ENCODE data around the gene CDH6.

CDH6 gene

DNA sequence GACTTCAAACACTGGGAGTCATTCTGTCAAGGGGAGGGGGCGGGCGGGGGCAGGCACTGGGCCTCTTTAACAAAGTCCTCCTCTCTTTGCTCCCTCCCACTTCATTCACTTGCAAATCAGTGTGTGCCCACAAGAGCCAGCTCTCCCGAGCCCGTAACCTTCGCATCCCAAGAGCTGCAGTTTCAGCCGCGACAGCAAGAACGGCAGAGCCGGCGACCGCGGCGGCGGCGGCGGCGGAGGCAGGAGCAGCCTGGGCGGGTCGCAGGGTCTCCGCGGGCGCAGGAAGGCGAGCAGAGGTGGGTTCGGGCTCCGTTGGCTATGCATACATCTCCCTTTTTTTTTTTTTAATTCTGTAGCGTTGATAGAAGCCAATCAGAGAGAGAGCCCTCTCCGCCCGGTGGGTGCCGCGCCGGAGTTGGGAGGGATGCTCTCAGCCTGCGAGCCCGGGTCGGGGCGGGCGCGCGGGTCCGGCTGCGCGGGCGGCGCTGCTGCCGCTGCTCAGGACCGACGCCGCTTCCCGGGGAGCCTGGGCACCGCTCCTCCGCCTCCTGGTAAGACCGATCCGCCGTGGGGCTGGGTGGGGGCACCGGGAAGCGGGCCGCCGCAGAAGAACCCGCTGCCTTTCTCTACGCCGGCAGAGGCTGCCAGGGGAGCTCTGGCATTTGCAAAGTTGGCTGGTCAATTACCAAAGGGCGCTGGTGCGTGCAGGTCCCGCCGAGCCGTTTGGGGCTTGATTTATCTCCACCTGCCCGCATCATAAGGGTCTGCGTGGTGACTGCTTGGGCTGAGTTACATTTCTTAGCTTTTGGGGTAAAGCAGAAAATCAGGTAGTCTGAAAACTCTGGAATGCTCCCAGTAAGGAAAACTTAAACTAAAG, at the start of gene CDH6:
TSS of gene CDH6 (plus strand) at position 96 of the 877 bp plus-strand sequence. CDS start 73,788 bp downstream, outside the sequence.
- DNase-seq, result peak; percentile 45

DNA sequence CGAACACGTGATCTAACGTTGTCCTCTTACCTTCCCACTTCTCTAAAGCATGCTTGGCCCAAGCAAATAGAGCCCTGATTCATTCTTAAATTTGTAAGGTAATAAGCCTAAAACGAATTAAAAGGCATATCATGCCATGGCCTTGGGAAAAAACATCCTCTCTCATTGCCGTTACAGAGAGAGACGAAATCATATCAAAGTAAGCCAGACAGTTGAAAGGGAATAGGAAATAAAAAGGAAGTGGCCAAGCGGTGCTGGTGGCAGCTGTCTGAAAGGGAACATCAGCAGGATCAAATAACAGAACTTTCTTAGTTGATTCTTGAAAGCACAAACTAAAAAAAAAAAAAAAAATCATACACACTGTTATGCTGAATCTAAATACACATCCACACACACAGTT, 49.1 kb upstream of the CDH6 start:
- no peak for DNase-seq

DNA sequence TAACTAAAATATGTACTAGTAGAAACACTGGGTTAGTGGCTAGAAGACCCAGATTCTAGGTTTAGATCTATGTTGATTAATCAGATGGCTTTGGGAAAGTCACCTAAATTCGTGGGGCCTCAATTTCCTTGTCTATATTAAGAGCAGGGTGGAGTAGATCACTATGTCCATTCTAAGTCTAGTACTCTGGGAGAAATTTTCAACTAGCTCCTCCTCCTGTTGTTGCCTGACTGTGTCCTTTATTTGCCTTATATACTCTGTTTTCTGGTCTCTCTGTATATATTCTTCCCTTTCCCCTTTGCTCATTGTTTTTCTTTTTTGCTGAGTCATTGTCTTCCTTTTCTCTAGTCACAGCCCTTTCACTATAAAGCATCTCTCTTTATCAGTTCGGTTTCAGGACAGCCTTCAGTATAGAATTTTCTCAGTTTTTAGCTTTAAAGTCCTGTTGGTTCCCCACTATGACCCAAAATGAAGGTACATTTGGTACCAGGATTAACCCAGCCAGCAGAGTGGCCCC, 44.5 kb upstream of the CDH6 start:
- DNase-seq, result no peak

DNA sequence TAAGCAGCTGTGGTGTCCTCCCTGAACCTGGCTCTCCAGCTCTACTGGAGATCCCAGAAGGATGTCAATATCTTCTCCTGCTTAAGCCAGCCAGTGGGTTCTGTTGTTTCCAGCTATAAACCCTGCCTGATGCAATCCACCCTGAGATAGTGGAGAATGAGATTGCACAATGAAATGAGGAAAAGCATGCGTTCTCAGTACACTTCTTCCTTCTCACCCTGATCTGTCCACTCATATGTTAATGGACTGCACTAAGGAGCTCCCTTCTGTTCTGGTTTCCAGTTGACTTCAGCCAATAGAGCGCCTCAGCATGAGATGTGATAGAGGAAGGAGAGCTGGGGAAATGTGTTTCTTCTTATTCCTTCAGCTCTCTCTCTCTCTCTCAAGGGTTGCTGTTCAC, 40.0 kb upstream of the CDH6 start:
- DNase-seq, result no peak

DNA sequence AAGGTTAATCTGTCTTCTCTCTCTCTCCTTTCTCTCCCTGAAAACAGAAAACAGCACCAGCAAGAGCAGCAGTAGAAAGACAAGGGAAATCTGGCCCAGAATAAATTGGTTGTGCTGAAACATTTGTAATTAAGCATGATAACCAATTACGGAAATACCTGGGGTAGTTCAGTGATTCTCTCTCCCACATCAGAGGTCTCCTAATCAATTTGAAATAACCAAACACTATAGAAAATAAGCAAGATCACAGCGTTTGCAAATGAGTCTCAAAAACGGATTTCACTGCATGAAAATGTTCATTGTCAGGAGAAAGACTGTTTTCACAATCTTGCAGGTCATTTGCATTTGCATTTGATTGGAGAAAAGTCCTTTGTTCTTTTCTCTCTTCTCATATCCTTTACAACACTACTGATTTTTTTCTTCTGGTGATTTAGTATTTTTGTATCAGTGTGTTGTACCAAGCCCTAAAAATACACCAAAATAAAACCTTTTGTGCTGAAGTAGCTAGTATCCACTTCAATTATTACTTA, 36.8 kb upstream of the CDH6 start:
- DNase-seq, result no peak

DNA sequence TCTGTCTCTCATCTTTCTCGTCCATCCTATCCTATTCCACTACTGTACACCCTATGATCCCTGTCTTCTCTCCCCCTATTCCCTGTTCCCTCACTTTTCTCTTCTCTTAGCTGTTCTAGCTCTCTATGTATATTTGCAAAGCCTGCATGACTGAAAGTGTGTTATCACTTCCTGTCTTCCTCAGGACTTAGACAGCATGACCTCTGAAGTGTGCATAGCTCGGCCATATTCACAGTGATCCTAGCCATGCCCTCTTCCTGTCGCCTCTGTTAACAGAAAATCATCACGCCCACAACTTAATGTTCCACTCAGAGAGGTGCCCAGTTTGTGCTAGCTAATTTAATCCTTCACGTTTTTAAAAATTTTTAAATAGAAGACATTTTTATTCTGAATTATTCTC, 35.8 kb upstream of the CDH6 start:
- DNase-seq, result no peak

DNA sequence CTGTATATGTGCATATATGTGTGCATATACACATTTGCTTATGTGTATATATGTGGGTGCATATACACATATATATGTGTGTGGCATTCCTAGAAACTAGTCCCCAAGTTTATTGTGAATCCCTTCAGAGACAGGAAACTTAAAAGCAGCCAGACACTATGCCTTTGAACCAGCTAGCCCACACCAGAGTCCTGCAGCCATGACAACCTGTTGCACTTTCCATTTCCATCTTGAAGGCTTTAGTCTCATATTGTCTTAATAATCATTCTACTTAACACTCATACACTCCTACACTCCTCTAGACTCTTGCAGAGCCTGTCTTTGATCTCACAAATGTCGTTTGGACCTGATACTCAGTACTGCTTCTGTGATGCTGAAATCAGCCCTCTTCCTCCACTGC, 34.8 kb upstream of the CDH6 start:
- no peak for DNase-seq

DNA sequence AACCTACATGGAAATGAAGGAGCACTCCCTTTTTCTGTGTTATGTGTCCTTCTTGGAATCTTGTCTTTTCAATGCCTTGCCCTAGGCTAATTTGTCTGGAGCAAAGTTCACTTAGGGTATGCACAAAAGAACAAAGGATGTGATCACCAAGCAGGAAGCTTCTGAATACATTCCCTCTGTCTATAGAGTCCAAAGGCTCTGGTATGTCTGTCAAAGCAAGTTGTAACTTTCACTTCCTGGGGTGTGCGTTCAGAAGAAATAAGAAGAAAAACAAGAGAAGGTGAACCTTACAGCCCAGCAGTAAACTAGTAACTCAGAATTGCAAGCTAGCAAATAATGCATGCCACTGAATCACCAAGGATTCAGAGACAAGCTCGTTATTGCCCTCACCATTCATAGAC, 31.7 kb upstream of the CDH6 start:
- DNase-seq, result no peak

DNA sequence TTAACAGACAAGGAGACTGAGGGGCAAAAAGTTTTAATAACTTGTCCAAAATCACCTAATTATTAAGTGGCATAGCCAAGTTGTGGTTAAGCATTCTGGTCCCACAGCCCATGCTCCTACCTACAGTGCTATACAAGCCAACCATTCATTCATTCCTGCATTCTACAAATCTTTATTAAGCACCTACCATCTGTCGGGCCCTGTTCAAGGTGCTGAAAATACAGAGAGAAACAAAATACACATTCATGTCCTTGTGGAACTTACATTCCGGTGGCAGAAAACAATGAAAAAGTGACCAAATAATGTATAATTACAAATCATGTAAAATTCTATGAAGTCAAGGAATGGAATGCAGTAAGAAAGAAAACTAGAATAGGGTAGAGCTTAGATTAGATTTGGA, 27.8 kb upstream of the CDH6 start:
- no peak for DNase-seq

DNA sequence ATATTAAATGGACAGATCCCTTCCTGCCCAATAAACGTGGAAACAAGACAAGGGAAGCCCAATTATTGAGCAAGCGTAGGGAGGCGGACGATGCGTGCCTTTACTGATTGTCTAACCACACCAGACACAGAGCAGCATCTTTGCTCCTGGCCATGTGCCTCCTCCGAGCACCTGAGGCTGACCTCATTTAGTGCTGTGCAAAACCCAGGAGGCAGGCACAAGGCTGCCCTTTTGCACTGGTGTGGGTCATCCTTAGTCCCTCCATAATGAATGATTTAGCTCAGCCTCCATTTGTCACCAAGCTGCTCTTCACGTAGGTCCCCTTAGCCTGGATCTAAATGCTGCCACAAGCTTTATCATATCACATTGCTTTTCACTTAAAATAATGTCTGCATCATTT, 24.1 kb upstream of the CDH6 start:
- DNase-seq, result no peak

DNA sequence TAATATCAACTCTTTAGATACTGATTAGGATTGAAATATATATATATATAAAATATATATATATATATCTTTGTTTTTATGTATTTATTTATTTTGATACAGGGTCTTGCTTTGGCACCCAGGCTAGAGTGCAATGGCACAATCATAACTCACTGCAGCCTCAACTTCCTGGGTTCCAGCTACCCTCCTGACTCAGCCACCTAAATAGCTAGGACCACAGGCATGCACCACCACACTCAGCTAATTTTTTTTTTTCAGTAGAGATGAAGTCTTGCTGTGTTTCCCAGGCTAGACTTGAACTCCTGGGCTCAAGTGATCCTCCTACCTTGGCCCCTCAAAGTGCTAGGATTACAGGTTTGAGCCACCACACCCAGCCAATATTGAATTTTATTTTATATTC, 20.6 kb upstream of the CDH6 start:
- DNase-seq, result no peak

DNA sequence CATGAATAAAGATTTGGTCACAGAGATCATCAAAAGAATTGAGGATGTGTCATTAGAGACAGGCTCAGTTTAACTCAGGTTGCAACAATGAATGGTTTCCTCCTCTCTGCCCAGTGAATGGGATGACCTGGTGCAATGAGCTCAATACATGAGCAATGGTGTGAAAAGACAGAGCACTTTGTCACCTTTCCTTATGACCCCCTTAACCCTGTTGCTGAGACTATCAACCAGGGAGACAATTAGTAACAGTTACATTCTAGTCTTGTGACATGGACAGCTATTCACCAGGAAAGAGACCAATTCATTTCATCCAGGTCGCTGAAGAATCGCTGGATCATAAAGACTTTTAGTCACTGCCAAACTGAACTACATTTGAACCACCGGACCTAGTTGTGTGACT, 19.9 kb upstream of the CDH6 start:
- DNase-seq, result no peak

DNA sequence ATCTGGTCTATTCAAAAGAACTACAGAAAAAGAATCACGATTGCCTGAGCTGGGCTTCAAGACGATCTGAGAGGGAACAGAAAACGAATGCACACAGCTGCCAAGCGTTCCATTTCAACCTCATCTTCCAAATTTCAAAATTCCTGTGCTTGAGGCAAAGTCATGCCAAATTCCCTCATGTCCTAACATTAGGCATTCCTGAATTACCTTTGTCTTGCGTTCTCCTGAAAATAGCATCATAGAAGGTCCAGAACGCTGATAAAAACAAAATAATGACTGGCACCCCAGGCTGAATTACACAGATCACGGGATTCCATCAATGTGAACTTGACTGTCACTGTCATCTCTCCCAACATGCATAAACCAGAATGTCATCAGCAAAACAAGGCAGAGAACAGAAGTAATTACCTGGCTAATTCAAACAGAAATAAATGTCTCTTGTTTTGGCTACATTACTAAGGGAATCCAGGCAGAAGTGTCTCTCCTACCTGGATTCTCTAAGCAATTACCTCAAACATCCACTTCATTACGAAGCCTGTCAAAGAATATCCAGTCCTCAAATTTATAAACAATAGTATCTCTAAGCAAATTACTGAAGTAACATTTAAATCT, 12.0 kb upstream of the CDH6 start:
- no peak for DNase-seq

DNA sequence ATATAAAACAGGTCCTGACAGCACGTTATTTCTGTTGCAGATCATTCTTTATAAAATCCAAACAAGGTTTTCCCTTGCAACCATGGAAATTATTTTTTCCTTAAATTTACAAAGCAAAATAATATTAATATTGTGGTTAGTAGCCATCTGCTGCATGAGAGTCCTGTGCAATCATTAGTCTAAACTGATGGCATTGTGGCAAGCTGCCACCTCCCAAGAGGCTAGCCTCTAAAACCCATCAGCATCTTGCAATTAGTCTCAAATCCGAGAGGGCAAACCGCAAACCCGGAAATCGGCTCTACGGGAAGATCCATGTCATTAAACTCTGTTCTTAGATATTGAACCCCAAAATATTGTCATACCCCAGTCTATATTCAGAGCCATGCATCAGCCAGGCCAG, 11.3 kb upstream of the CDH6 start:
- no peak for DNase-seq

DNA sequence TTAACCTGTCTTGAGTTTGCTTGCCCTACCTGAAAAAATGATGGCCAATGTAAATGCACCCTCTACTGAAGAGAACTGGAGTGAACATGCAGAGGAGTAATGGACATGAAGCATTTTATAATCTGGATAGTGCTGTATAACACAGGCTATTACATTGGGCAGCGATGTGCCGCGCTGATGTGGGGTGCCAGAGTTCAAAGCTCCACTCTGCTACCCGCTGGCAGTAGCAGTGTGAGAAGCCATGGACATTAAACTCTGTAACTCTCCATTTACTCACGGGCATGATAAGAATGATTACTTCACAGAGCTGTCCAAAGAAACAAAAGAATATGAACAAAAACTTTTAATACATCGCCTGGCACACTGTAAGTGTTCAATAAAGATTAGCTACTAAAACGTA, 7.5 kb upstream of the CDH6 start:
- DNase-seq, result no peak

DNA sequence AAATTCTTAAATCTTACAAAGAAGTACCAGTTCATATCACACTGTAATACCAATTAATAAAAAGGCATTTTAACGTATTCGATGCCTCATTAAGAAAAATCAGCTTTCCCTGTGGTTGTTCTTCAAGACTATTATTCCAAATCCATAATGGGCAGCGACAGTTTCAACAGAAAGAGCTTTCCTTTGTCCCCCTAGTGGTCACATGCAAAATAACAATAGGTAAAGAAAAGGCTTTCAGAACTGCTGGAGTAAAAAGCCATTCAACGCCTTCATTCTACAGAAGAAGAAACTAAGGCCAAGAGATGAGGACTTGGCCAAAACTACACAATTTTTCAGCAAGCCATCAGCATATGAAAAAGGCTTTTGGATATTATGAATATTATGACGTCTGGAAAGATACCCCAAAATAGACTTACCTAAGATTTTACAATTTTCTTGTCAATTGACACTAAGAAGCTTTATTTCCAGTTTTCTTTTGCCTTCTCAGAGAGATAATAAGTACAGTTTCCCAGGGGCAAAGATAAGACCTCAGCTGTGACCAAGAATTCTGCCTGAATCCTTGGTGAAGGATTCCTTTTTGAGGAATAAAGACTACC, 6.7 kb upstream of the CDH6 start:
- no peak for DNase-seq

DNA sequence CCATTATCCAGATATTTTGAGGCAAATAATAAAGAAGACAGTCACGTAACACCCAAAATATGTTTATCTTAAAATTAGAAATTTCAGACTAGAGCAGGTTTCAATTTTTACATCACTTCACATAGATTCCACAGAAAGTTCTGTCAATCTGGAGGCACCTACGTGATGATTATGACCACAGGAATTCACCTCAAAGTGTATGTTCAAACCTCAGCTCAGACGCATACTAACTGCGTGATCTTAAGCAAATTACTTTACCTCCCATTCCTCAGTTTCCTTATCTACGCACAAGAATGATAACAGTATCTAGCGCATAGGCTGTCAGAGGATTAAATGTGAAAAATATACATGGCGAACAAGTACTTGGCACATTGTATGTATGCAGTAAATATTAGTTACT, 5.9 kb upstream of the CDH6 start:
- no peak for DNase-seq

DNA sequence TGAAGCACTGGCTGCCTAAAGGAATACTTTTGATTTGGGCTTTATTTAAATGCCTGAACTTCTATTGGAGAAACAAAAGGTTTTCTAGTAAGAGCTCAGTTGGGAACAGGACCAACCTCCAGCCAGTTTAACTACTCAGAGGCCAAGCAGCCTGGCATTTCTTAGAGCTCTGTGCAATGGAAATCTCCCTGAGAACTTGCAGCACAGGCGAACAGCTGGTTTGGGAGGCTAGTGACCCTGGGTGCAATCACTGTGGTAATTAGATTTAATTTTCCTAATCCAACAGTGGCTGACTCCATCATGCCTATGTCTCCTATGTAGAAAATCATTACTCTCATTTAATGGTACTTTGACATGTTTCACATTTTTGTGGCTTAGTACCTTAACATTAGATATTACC, 1.0 kb upstream of the CDH6 start:
- DNase-seq, result no peak

DNA sequence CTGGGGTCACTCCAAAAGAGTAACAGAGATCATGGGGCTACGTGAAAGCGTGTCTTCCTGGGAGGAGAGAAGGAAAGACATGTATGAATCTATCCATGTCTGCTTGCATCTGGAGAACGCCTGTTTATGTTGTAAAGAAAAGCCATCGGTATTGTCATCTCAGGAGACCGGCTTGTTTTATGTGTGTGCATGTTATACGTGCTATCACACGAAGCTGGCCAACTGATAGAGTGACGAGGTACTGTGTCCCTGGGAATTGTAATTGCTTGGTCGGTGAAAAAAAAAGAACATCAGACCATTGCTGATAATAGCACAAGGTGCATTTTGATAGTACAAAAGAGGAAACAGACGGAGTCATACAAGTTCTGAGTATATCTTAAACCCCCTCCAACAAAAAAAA, 370 bp upstream of the CDH6 start:
- DNase-seq, result no peak

DNA sequence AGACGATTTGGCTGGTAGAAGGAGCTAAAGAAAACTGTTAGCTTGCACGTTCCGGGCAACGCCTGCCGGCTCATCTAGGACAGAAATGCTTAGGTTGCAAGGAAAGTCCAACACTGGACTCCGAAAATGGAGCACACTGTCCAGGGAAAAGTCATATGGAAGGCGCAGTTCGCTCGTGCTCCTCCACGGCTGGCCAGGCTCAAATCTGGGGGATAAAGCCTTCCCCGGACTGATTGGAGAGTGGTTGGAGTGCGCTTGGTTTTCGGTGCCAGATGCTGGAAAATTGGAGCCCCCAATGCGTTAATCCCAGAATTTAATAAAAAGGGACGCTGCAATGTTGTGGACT, 955 bp downstream of the CDH6 start:
- DNase-seq, result no peak

DNA sequence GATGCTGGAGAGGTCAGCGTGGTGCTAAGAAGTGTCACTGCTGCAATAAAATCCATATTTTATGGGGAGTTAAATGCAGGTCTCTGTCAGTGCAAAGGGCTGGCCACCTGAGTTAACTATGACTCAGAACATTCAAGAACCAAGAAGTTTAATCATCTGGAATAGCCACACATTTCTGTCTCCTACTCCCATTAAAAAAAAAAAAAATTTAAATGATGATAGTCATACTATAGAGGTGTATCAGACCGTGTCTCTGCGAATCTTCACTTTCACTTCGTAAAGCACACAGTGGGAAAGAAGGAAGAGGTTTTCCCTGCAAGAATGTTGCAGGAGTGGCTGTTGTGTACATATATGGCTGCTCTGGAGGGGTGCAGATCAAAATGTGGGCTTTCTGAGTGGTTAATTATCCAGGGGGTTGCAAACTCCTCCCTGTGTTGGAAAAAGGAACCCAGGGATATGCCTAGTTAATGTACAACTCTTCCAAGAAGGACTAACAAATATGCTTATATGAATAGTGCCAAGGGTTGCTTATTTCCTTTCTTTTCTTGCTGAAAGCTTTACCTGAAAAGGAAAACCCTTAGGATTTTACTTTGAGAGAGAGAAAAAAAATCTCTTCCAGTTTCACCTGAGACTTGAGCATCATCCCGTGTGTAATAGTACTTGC, 1.5 kb downstream of the CDH6 start:
- no peak for DNase-seq

DNA sequence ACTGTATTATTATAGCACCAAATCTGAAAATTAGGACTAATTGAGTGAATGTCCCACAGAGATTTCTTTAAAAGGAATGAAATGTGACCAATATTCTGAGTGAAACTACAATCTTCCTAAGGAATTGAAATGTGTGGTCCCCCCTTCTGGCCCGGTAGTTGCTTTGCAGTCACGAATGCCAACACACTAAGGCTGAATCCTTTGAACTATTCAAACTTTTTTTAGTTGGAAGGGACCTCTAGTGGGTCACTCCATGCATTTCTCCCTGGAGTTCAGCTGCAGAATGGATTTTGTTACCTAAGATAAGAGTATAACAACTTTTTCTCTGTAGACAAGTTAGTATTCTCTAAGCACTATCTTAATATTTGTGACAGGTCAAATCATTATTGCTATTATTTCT, 2.8 kb downstream of the CDH6 start:
- DNase-seq, result no peak

DNA sequence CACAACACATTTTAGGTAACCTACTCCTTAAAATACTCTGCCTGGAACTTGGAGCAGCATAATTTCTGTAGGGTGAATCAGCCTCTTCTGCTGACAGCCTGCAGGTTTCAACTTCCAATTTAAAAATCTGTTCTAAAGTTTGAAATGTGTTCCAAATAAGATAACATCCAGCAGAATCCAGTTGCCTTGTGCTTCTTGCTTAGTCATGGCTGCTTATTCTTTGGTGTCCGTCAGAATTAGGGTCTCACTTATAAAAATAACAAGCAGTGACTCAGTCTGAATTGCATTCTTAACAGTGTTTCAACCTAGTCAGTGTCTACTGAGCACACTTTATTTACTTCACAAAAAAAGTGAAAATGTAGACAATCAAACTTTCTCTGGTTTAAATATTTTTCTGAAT, 3.7 kb downstream of the CDH6 start:
- DNase-seq, result no peak

Data from right hindlimb (tissue), 1 donor.